Activated naive CD4-positive, alpha-beta T cell treated with anti-CD3 and anti-CD28 coated beads, Interleukin-2, amount 50 U/mL, for 72 hours (primary cell): ENCODE data around the gene MYEOV. TPM values are rescaled to one million over a fixed set of nuclear protein-coding genes. Genes with fewer than 3 reads are reported as not detected.

ENCODE experiments used
- ATAC-seq, 2 donors: fragments of 150-1000 bp; cut with Tn5 transposase; 2 replicates each; pipeline ENCODE4 v1.10.0; 2021; ENCODE audit warnings: mild to moderate bottlenecking in 2 of 2, moderate library complexity in 2 of 2
- DNase-seq, 2 donors: peaks; one replicate each; pipeline ENCODE4 v3.0.0; 2021 to 2022; ENCODE audit warnings: low spot score in 2 of 2
- H3K27ac Mint-ChIP-seq, 2 donors: one replicate each; pipeline ENCODE4 v1.8.0; 2022; ENCODE audit warnings: mild to moderate bottlenecking in 2 of 2, mixed read lengths in 2 of 2
- H3K36me3 Mint-ChIP-seq, 2 donors: one replicate each; pipeline ENCODE4 v1.8.0; 2022; ENCODE audit warnings: mixed read lengths in 2 of 2
- H3K9me3 Mint-ChIP-seq, 2 donors: one replicate each; pipeline ENCODE4 v1.8.0; 2022; ENCODE audit warnings: mixed read lengths in 2 of 2
- total RNA-seq, 2 donors: library from RNA; stranded (reverse); gene quantifications; one replicate each; pipeline ENCODE4 v1.2.3, GENCODE V29; 2022

The MYEOV gene
- not detected for total RNA-seq

GRCh38 chr11:69293819-69294505 lies at the start of gene MYEOV:
Gene MYEOV, plus strand, starts transcription at chr11:69294155. Its CDS starts 1,200 bp downstream, at chr11:69295355.
- Mint-ChIP-seq H3K27ac (no peak within 1 kb of the TSS), H3K36me3 (no peaks in the 10 kb centered on the region), H3K9me3 (no peaks in the 10 kb centered on the region)
- ATAC-seq (peak in 1 of 2 donors; percentile 10), DNase-seq (peak in 1 of 2 donors; percentile 40)

GRCh38 chr11:69244266-69244665 lies 49.7 kb upstream of the MYEOV start:
- Mint-ChIP-seq H3K36me3 (peaks cover 0 to 11% of the 10 kb centered on the region in 2 donors), H3K9me3 (peaks cover 0 to 8% of the 10 kb centered on the region in 2 donors), H3K27ac (no peak overlapping the region)
- ATAC-seq (no peak), DNase-seq (peak in 1 of 2 donors; percentile 38)

- H3K9me3 Mint-ChIP-seq = peaks cover 0 to 8% of the 10 kb centered on the region in 2 donors
- DNase-seq = peak in 1 of 2 donors; percentile 13
- peaks cover 0 to 11% of the 10 kb centered on the region in 2 donors for H3K36me3 Mint-ChIP-seq
- no peak overlapping the region for H3K27ac Mint-ChIP-seq
- no peak for ATAC-seq
These were observed 48.9 kb upstream of the MYEOV start for GRCh38 chr11:69245041-69245440.

GRCh38 chr11:69245491-69246345 lies 48.2 kb upstream of the MYEOV start:
- Mint-ChIP-seq H3K9me3 (peaks cover 0 to 8% of the 10 kb centered on the region in 2 donors), H3K36me3 (peaks cover 0 to 11% of the 10 kb centered on the region in 2 donors), H3K27ac (no peak overlapping the region)
- ATAC-seq (no peak), DNase-seq (peak in 1 of 2 donors; percentile 26)

GRCh38 chr11:69249311-69250185 lies 44.4 kb upstream of the MYEOV start:
- H3K36me3 Mint-ChIP-seq = peaks cover 0 to 16% of the 10 kb centered on the region in 2 donors
- H3K9me3 Mint-ChIP-seq = peaks cover 0 to 16% of the 10 kb centered on the region in 2 donors
- peak overlapping the region in 1 of 2 donors; percentile 58 for H3K27ac Mint-ChIP-seq
- ATAC-seq (no peak), DNase-seq (peak in 1 of 2 donors; percentile 40)

DNA sequence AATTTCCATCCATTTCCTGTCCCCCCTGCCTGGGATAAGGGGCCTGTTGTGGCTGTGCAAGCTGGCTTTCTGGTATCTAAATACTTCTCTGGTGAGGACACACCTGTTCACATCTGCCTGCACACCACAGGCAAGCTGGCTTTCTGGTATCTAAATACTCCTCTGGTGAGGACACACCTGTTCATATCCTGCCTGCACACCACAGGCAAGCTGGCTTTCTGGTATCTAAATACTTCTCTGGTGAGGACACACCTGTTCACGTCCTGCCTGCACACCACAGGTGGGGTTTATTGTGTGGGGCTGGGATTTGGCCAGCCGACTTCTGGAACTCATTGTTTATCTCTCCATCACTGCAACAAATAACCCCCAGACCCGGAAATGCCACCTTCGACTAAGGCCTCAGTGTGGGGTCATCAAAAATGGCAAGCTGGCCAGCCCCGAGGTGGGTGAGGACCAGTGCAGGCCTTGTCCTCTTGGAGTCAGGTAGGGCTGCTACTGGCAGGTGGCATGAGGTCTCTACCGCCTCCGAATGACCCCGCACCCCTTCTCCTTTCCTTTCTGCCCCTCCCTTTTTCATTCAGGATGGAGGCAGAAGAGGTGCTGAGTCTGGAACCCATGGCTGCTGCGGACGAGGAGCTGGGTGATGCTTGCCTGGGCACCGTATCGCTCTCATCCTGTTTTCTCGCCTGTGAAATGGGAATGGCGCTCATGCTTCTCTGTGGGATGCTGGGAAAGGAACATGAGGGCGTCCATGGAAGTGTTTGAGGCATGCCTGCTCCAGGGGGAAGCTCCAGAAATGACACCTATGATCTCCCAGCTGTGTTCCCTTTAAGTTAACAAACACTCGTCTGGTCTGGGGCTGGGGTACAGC lies 43.5 kb upstream of the MYEOV start:
- no peak for ATAC-seq
- Mint-ChIP-seq H3K9me3 (peaks cover 0 to 25% of the 10 kb centered on the region in 2 donors), H3K27ac (no peak overlapping the region), H3K36me3 (peaks cover under 1 to 22% of the 10 kb centered on the region in 2 donors)
- peak in 1 of 2 donors; percentile 6 for DNase-seq

DNA sequence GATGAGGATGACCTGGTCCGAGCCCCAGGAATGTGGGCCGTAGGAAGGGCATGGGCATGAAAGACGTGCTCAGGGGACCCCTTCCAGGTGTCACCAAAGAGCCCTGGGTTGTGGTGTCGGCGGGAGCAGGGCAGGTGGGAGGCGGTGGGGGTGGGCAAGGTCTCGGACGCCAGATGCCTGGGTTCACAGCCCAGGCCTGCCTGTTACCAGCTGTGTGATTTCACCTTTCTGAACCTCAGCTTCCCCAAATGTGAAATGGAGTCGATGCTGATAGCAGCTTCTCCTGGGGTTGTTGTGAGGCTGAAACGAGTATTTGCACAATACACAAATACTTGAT lies 42.9 kb upstream of the MYEOV start:
- DNase-seq (no peak), ATAC-seq (no peak)
- Mint-ChIP-seq H3K36me3 (peaks cover 6 to 22% of the 10 kb centered on the region in 2 donors), H3K27ac (no peak overlapping the region), H3K9me3 (peaks cover 3 to 28% of the 10 kb centered on the region in 2 donors)

DNA sequence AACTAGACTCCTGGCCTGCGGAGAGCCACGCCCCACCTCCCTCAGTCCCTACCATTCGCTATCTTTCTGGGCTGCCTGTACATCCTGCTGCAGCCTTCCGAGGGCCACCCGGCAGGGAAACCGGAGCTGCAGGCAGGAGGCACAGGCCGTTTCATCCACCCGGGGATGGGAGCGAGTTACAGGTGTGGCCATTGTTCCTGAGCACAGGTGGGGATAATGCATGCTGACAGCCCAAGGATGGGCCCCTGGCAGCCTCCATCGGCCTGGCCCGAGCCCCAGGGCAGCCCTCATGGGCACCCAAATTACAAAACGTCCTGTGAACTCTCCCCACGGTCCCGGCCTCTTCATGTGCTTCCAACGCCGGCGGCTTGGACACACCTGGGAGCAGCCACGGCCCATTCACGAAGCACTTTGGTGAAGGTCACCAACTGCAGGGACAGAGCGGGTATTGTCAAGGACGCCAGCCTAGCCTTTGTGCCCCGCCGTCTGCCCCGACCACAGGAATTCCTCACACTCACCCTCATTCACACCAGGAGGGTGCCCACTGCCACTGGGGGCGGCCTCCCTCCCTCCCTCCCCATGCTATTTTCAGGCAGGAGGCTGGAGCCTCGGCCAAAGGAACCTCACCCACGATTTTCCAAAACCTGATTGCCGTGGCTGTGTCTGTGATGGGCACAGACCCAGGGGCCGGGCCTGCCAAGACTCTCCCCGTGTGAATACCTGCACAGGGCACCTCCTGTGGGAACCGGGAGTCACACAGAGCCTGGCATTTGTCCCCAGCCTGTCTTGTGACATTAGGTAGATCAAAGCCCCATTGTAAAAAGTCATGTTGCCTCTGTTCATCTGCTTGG lies 42.1 kb upstream of the MYEOV start:
- peaks cover 7 to 22% of the 10 kb centered on the region in 2 donors for H3K36me3 Mint-ChIP-seq
- no peak overlapping the region for H3K27ac Mint-ChIP-seq
- ATAC-seq (no peak), DNase-seq (no peak)
- peaks cover 3 to 35% of the 10 kb centered on the region in 2 donors for H3K9me3 Mint-ChIP-seq

DNA sequence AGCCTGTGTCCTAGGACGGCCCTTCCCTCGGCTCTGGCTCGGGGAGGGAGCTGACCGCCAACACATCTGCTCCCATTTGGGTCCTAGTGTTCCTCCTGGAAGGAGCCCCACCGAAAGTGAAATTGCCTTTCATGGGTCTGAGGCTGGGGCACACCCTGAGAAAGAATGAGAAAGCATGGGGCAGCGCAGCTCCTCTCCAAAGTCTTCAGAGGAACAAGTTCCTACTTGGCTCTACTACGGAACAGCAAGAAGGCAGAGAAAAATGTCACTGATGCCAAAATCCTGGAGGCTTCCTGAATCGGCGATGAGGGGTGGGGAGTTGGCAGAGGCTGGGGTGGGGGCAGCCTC lies 41.5 kb upstream of the MYEOV start:
- no peak for ATAC-seq
- peaks cover 7 to 22% of the 10 kb centered on the region in 2 donors for H3K36me3 Mint-ChIP-seq
- H3K27ac Mint-ChIP-seq = no peak overlapping the region
- peaks cover 3 to 35% of the 10 kb centered on the region in 2 donors for H3K9me3 Mint-ChIP-seq
- DNase-seq = no peak

DNA sequence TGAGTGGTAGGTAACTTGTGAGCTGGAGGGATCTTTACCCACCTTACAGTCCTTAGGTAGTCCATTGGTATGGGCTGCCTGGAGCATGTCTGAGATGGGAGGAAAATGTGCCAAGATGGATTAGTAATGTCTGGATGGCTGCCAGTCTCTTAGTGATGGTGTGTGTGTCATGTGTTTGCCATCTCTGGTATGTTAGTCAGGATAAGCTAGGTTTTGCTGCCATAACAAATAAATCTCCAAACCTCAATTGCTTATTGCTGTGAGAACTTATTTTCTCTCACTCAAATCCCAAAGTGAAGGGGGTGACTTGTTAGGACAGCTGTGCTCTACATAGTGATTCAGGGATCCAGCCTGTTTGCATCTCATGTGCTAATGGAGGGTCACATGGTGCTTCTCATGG lies 40.9 kb upstream of the MYEOV start:
- Mint-ChIP-seq H3K27ac (peak overlapping the region in 1 of 2 donors; percentile 50), H3K36me3 (peaks cover 7 to 22% of the 10 kb centered on the region in 2 donors), H3K9me3 (peaks cover 3 to 35% of the 10 kb centered on the region in 2 donors)
- ATAC-seq (no peak), DNase-seq (no peak)

GRCh38 chr11:69257134-69257533 lies 36.8 kb upstream of the MYEOV start:
- Mint-ChIP-seq H3K36me3 (peaks cover 7 to 22% of the 10 kb centered on the region in 2 donors), H3K27ac (no peak overlapping the region), H3K9me3 (peaks cover 3 to 43% of the 10 kb centered on the region in 2 donors)
- ATAC-seq (no peak), DNase-seq (no peak)

DNA sequence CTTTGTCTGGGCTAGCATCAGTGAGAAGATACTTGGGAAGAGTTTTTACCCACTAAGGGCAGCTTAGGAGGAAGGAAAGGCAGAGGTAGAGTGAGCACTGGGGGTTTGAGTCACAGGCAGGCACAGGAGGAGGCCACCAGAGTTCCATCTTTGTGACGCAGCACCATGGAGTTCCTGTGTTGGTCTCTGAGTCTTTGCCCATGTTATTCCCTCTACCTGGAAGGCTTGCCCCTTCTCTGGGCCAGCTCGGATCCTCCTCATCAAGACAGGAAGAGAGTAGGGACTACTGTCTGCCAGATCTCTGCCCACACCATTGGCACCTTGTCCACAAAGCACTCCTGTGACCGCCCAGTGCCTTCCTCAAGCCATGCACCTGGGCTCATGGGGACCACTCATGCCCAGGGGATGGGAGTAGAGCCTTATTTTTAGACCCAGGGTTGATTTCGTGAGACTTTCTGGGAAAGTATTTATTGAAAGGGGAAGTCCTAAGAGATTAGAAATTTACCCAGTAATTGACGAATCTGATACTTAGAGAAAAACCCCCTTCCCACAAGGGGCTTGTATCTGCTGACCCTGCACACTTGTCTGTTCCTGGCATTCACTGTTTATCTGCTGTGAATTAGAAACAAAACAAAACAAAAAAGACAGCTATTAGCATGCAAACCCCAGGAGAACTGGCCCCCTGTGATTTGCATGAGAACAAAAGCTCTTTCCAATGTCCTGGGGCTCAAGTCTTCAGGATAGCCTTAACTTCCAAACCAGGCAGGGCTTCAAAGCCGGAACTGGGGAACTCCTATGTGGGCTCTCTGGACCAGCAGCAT lies 35.9 kb upstream of the MYEOV start:
- ATAC-seq = no peak

DNA sequence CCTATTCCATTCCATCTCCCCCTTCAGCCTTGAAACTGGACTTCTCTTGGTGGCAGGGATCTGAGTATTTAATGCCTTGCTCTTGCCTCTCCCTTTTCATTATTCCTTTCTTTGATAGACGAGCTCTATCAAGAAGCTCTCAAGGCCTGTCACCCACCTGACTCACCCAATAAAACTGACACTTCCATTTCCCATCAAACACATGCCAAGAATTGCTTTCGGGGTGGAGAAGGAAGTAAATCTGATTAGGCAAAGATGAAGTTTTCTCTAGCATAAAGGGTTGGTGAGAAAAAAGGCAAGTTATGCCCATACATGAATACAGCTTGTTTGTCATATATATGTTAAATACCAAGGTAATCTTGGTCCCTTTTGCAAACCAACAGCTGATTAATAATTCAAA lies 34.9 kb upstream of the MYEOV start:
- no peak overlapping the region for H3K27ac Mint-ChIP-seq
- H3K9me3 Mint-ChIP-seq = peaks cover 11 to 33% of the 10 kb centered on the region in 2 donors
- peaks cover 7 to 11% of the 10 kb centered on the region in 2 donors for H3K36me3 Mint-ChIP-seq
- no peak for ATAC-seq
- no peak for DNase-seq

More for the DNA sequence above, 35.9 kb upstream of the MYEOV start:
- no peak for DNase-seq
- Mint-ChIP-seq H3K9me3 (peaks cover 7 to 41% of the 10 kb centered on the region in 2 donors), H3K27ac (no peak overlapping the region), H3K36me3 (peaks cover 7 to 20% of the 10 kb centered on the region in 2 donors)

- DNase-seq = no peak
- no peak for ATAC-seq
- Mint-ChIP-seq H3K27ac (no peak overlapping the region), H3K36me3 (peaks cover 0 to 5% of the 10 kb centered on the region in 2 donors), H3K9me3 (peaks cover 9 to 18% of the 10 kb centered on the region in 2 donors)
These were observed 33.3 kb upstream of the MYEOV start for GRCh38 chr11:69260622-69261021.
